Progenitor cell of endocrine pancreas (in vitro differentiated cells): ENCODE data around the gene SHISAL2B. TPM values are rescaled to one million over a fixed set of nuclear protein-coding genes. Genes with fewer than 3 reads are reported as not detected.
A peak's percentile ranks its signal among the peaks of the same experiment; 100 is the strongest.
"Not testable (repeated sequence)": the region's sequence is repeated elsewhere in the genome, so short reads cannot be mapped to it uniquely, and the experiment has no call there.

Source experiments
- DNase-seq: peaks from one replicate; pipeline ENCODE4 v3.0.0; 2021; ENCODE audit warnings: low spot score; ENCODE audit not compliant: unreplicated experiment
- H3K27ac Mint-ChIP-seq: 2 replicates; pipeline ENCODE4 v1.8.0; 2021; ENCODE audit warnings: mild to moderate bottlenecking, moderate library complexity, mixed read lengths
- H3K27me3 Mint-ChIP-seq: 2 replicates; pipeline ENCODE4 v1.8.0; 2021; ENCODE audit warnings: mixed read lengths
- H3K36me3 Mint-ChIP-seq: 2 replicates; pipeline ENCODE4 v1.8.0; 2022; ENCODE audit warnings: mixed read lengths; ENCODE audit not compliant: insufficient read depth
- H3K4me1 Mint-ChIP-seq: 2 replicates; pipeline ENCODE4 v1.8.0; 2021; ENCODE audit warnings: low read depth, mixed read lengths
- H3K4me3 Mint-ChIP-seq: 2 replicates; pipeline ENCODE4 v1.8.0; 2021; ENCODE audit warnings: low read depth, mild to moderate bottlenecking, moderate library complexity, mixed read lengths
- H3K9me3 Mint-ChIP-seq: 2 replicates; pipeline ENCODE4 v1.8.0; 2021; ENCODE audit warnings: low read depth, mixed read lengths
- total RNA-seq: library from RNA; stranded (reverse); gene quantifications from 2 replicates; pipeline ENCODE4 v1.2.1, GENCODE V29; 2021
- TF ChIP-seq, protein P1 (sequence below): fragments of 200-600 bp; sonication (generic); IDR thresholded peaks from one replicate; pipeline ENCODE4 v1.5.0; 2021; ENCODE audit warnings: antibody characterized with exemption, mild to moderate bottlenecking; ENCODE audit not compliant: unreplicated experiment

SHISAL2B gene
- total RNA-seq, 1 donor from 2014 or later, result not detected

- Mint-ChIP-seq H3K4me1 (peaks cover 14% of the 10 kb centered on the region), H3K36me3 (no peaks in the 10 kb centered on the region)
- TF ChIP-seq, protein P1, sequence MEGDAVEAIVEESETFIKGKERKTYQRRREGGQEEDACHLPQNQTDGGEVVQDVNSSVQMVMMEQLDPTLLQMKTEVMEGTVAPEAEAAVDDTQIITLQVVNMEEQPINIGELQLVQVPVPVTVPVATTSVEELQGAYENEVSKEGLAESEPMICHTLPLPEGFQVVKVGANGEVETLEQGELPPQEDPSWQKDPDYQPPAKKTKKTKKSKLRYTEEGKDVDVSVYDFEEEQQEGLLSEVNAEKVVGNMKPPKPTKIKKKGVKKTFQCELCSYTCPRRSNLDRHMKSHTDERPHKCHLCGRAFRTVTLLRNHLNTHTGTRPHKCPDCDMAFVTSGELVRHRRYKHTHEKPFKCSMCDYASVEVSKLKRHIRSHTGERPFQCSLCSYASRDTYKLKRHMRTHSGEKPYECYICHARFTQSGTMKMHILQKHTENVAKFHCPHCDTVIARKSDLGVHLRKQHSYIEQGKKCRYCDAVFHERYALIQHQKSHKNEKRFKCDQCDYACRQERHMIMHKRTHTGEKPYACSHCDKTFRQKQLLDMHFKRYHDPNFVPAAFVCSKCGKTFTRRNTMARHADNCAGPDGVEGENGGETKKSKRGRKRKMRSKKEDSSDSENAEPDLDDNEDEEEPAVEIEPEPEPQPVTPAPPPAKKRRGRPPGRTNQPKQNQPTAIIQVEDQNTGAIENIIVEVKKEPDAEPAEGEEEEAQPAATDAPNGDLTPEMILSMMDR, result no peak
Measured at GRCh38 chr5:64654561-64654938, 35.8 kb upstream of the SHISAL2B start.

GRCh38 chr5:64655596-64655995, 34.7 kb upstream of the SHISAL2B start:
- H3K27me3 Mint-ChIP-seq, result no peaks in the 10 kb centered on the region
- TF ChIP-seq, protein P1, result no peak
- H3K4me3 Mint-ChIP-seq, result no peak overlapping the region
- no peaks in the 10 kb centered on the region for H3K36me3 Mint-ChIP-seq
- H3K9me3 Mint-ChIP-seq, result peaks cover 7% of the 10 kb centered on the region
- DNase-seq, result no peak
- no peak overlapping the region for H3K27ac Mint-ChIP-seq
- peaks cover 14% of the 10 kb centered on the region for H3K4me1 Mint-ChIP-seq

More at GRCh38 chr5:64654561-64654938, 35.8 kb upstream of the SHISAL2B start:
- Mint-ChIP-seq H3K27ac (no peak overlapping the region), H3K9me3 (peaks cover 7% of the 10 kb centered on the region), H3K4me3 (no peak overlapping the region), H3K27me3 (no peaks in the 10 kb centered on the region)
- no peak for DNase-seq

GRCh38 chr5:64659289-64659688, 31.0 kb upstream of the SHISAL2B start:
- Mint-ChIP-seq H3K36me3 (no peaks in the 10 kb centered on the region), H3K9me3 (peaks cover 3% of the 10 kb centered on the region), H3K4me3 (no peak overlapping the region), H3K27ac (no peak overlapping the region), H3K4me1 (peaks cover 7% of the 10 kb centered on the region), H3K27me3 (peaks cover 3% of the 10 kb centered on the region)
- TF ChIP-seq, protein P1, result no peak
- no peak for DNase-seq

- H3K27me3 Mint-ChIP-seq, H3K4me3 Mint-ChIP-seq, H3K9me3 Mint-ChIP-seq, DNase-seq, H3K27ac Mint-ChIP-seq, H3K36me3 Mint-ChIP-seq: not testable (repeated sequence)
- H3K4me1 Mint-ChIP-seq, result peaks cover 23% of the 10 kb centered on the region
Measured at GRCh38 chr5:64663181-64663580, 27.1 kb upstream of the SHISAL2B start.

DNA sequence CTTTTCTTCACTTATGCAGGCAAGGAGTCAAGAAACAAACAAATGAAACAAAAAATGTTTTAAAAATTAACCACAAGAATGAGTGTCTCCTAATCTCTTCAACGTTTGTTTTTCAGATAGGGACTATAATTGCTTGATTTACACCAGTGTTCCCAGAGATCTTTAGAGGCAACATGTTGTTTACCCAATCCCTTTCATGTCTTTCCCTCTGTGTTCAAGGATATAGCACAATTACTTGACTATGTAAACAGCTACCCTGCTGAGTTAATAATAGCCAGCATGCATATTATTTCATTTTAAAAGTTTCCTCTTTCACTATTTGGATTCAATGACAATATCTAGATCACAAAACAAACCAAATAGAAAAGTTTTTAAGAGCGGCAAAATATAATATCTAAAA, 25.1 kb upstream of the SHISAL2B start:
- peaks cover 14% of the 10 kb centered on the region for H3K27me3 Mint-ChIP-seq
- no peaks in the 10 kb centered on the region for H3K36me3 Mint-ChIP-seq

DNA sequence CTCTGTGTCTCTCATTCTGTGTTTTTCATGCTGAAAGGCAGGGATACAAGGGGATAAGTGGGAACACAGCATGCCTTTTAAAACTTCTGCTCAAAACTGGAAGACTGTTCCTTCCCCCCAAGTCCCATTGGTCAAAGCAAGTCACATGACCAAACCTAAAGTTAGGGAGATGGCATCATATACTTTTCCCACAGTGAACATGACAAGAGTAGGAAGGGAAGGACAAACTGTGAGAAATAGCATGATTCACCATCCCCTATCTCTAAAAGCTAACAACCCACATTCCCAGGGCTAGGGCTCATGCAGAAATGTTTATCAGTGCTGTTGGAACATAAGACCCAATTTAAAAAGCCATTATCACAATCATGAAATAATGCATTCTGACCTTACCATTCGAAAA, 24.2 kb upstream of the SHISAL2B start:
- Mint-ChIP-seq H3K4me1 (peaks cover 25% of the 10 kb centered on the region), H3K9me3 (no peaks in the 10 kb centered on the region), H3K4me3 (no peak overlapping the region), H3K27me3 (peaks cover 18% of the 10 kb centered on the region), H3K27ac (peak overlapping the region; percentile 61), H3K36me3 (no peaks in the 10 kb centered on the region)
- TF ChIP-seq, protein P1, result no peak
- DNase-seq, result no peak

More for the DNA sequence above, 25.1 kb upstream of the SHISAL2B start:
- Mint-ChIP-seq H3K27ac (no peak overlapping the region), H3K9me3 (no peaks in the 10 kb centered on the region), H3K4me1 (peaks cover 25% of the 10 kb centered on the region), H3K4me3 (no peak overlapping the region)
- TF ChIP-seq, protein P1, result no peak
- no peak for DNase-seq
